GM23338 (cell line): ENCODE data around the gene TARS3.
A peak's percentile ranks its signal among the peaks of the same experiment; 100 is the strongest.

Experiments used
- CTCF ChIP-seq, 2 experiments: fragments of 200-600 bp in 1 of 2; sonication (generic) in 1 of 2; conservative IDR thresholded peaks; 2 replicates each; pipeline versions ENCODE4 v1.5.1 to v1.6.1; 2016 to 2017; ENCODE audit warnings: antibody characterized with exemption in 2 of 2, low read depth in 2 of 2, mild to moderate bottlenecking in 2 of 2, moderate library complexity in 1 of 2
- REST ChIP-seq: IDR thresholded peaks from one replicate; pipeline ENCODE4 v1.6.1; 2018; ENCODE audit warnings: antibody characterized with exemption; ENCODE audit not compliant: unreplicated experiment

- TF ChIP-seq CTCF (conservative IDR thresholded peaks at IDR 0.05; ENCODE audit: low read depth in 2 of 2) (peak in 1 of 2 experiments; percentile 44; a peak in 2 of 4 replicates), REST (no peak)
Measured at GRCh38 chr15:101608201-101608600, 116.1 kb downstream of the TARS3 start.
